Stimulated activated naive B cell treated with anti-CD40 and anti-IgM and Interleukin-4, amounts not matched to agents 10 μg/mL and 1 μg/mL and 100 μg/mL, for 72 hours (primary cell): ENCODE results near the gene PRDM7.
"Not testable (repeated sequence)": the region's sequence is repeated elsewhere in the genome, so short reads cannot be mapped to it uniquely, and the experiment has no call there.

Experiments
- ATAC-seq, 2 donors: fragments of 150-1000 bp; cut with Tn5 transposase; replicated peaks; 2 replicates each; pipeline ENCODE4 v1.10.0; 2021; ENCODE audit warnings: moderate library complexity in 1 of 2
- DNase-seq: peaks from one replicate; pipeline ENCODE4 v3.0.0; 2021
- H3K27ac Mint-ChIP-seq: one replicate; pipeline ENCODE4 v1.8.0; 2022; ENCODE audit warnings: mild to moderate bottlenecking, mixed read lengths
- H3K27me3 Mint-ChIP-seq, 2 donors: one replicate each; pipeline ENCODE4 v1.8.0; 2022; ENCODE audit warnings: mixed read lengths in 2 of 2
- H3K36me3 Mint-ChIP-seq, 2 donors: one replicate each; pipeline ENCODE4 v1.8.0; 2022; ENCODE audit warnings: mixed read lengths in 2 of 2, mild to moderate bottlenecking in 1 of 2
- H3K4me1 Mint-ChIP-seq, 2 donors: one replicate each; pipeline ENCODE4 v1.8.0; 2022; ENCODE audit warnings: mixed read lengths in 2 of 2, mild to moderate bottlenecking in 1 of 2
- H3K4me3 Mint-ChIP-seq, 2 donors: one replicate each; pipeline ENCODE4 v1.8.0; 2022; ENCODE audit warnings: mild to moderate bottlenecking in 2 of 2, mixed read lengths in 2 of 2, moderate library complexity in 1 of 2
- H3K9me3 Mint-ChIP-seq, 2 donors: one replicate each; pipeline ENCODE4 v1.8.0; 2022; ENCODE audit warnings: mixed read lengths in 2 of 2, mild to moderate bottlenecking in 1 of 2

PRDM7 gene

GRCh38 chr16:90008708-90009145 lies 68.4 kb downstream of the PRDM7 start:
- ATAC-seq: peak; percentile 94 to 96
- H3K36me3 Mint-ChIP-seq: peaks cover 11 to 23% of the 10 kb centered on the region in 2 donors
- H3K4me1 Mint-ChIP-seq: peaks cover 41 to 90% of the 10 kb centered on the region in 2 donors
- DNase-seq: peak; percentile 82
- peak overlapping the region; percentile 65 to 68 for H3K4me3 Mint-ChIP-seq
- H3K27me3 Mint-ChIP-seq: no peaks in the 10 kb centered on the region
- peak overlapping the region; percentile 96 for H3K27ac Mint-ChIP-seq
- peaks cover 0 to 2% of the 10 kb centered on the region in 2 donors for H3K9me3 Mint-ChIP-seq

DNA sequence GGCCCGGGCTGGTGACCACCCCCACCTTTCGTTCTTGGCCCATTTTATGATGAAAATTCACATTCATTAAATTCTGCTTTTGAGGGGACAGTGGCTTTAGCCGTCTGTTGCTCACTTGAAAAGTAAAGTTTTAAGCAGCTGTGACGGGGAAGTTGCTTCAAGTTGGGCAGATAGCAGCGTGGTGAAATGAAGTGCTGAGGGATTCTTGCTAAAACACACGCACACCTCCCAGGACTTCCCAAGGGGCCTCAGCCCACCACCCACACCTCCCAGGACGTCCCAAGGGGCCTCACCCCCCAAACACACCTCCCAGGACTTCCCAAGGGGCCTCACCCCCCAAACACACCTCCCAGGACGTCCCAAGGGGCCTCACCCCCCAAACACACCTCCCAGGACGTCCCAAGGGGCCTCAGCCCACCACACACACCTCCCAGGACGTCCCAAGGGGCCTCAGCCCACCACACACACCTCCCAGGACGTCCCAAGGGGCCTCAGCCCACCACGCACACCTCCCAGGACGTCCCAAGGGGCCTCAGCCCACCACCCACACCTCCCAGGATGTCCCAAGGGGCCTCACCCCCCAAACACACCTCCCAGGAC lies 69.4 kb downstream of the PRDM7 start:
- not testable (repeated sequence) for H3K27me3 Mint-ChIP-seq, H3K9me3 Mint-ChIP-seq
- Mint-ChIP-seq H3K4me3 (peak overlapping the region; percentile 41 to 43), H3K36me3 (peaks cover 12 to 21% of the 10 kb centered on the region in 2 donors), H3K4me1 (peaks cover 36 to 80% of the 10 kb centered on the region in 2 donors), H3K27ac (peak overlapping the region; percentile 85)
- DNase-seq (peak; percentile 83), ATAC-seq (peak in 1 of 2 donors; percentile 28)

DNA sequence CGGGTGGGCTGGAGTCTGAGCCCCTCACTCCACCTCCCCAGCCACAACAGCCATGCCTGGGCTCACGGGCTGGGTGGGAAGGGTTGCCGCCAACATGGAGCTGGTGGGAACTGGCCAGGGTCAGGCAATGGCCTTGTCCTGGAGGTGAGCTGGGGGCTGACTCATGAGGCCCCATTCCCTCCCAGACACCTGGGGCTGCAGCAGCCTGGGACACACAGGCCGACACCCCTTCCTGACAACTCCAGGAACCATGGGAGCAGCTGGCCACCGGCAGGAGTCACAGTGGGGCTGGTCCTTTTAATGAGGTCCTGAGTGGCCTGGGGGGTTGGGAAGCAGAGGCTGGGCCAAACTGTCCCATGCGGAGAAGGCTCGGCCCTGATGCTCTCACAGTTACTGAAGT lies 70.1 kb downstream of the PRDM7 start:
- H3K36me3 Mint-ChIP-seq: peaks cover 16 to 24% of the 10 kb centered on the region in 2 donors
- H3K4me3 Mint-ChIP-seq: no peak overlapping the region
- peaks cover 0 to 2% of the 10 kb centered on the region in 2 donors for H3K9me3 Mint-ChIP-seq
- ATAC-seq: no peak
- H3K4me1 Mint-ChIP-seq: peaks cover 36 to 78% of the 10 kb centered on the region in 2 donors
- peak overlapping the region; percentile 85 for H3K27ac Mint-ChIP-seq
- no peak for DNase-seq
- H3K27me3 Mint-ChIP-seq: peaks cover 0 to 5% of the 10 kb centered on the region in 2 donors
